Measurements from ENCODE around the gene ZPBP2. TPM values are rescaled to one million over a fixed set of nuclear protein-coding genes. Genes with fewer than 3 reads are reported as not detected.

Gene ZPBP2
- total RNA-seq, 1 experiment from 2014 or later = not detected

DNA sequence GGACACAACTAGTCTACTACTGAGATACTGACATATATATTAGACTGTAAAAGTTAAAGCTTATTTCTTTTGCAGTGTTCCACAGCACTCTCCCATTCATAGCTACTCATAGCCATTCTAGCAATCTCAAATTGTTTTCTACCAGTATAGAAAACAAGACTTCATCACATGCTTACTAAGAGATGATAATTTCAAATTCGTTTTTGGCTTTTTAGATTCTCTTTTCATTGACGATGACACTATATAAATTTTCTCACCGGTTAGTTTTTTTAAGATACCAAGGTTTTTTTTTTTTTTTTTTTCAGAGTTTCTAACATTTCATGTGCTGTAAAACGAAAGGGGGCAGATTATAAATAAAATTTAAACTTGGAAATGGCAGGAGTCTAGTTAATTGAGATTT lies 21.8 kb upstream of the ZPBP2 start:
- ATAC-seq = no peak
- H3K27ac ChIP-seq (ENCODE audit: low read depth, low read length) = no peak overlapping the region
- peaks cover 36% of the 10 kb centered on the region for H3K27me3 ChIP-seq (ENCODE audit: insufficient read depth, low read length)
- H3K4me2 ChIP-seq (ENCODE audit: low read length) = no peak overlapping the region
- no peaks in the 10 kb centered on the region for H3K79me2 ChIP-seq (ENCODE audit: insufficient read depth, low read length)
- TF ChIP-seq, protein P1, sequence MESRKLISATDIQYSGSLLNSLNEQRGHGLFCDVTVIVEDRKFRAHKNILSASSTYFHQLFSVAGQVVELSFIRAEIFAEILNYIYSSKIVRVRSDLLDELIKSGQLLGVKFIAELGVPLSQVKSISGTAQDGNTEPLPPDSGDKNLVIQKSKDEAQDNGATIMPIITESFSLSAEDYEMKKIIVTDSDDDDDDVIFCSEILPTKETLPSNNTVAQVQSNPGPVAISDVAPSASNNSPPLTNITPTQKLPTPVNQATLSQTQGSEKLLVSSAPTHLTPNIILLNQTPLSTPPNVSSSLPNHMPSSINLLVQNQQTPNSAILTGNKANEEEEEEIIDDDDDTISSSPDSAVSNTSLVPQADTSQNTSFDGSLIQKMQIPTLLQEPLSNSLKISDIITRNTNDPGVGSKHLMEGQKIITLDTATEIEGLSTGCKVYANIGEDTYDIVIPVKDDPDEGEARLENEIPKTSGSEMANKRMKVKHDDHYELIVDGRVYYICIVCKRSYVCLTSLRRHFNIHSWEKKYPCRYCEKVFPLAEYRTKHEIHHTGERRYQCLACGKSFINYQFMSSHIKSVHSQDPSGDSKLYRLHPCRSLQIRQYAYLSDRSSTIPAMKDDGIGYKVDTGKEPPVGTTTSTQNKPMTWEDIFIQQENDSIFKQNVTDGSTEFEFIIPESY (IDR thresholded peaks at IDR 0.05; ENCODE audit: extremely low read depth, insufficient replicate concordance, low read length) = no peak
- TF ChIP-seq EZH2phosphoT487 (IDR thresholded peaks at IDR 0.05; ENCODE audit: borderline replicate concordance) (no peak), EZH2 (IDR thresholded peaks at IDR 0.05) (no peak), FOSL1 (IDR thresholded peaks at IDR 0.05; ENCODE audit: low read depth) (no peak), POLR2A (IDR thresholded peaks at IDR 0.05; ENCODE audit: borderline replicate concordance, extremely low read depth, insufficient read depth, insufficient read length) (no peak), TCF7L2 (IDR thresholded peaks at IDR 0.05; ENCODE audit: borderline replicate concordance, extremely low read depth, insufficient read depth, insufficient read length) (no peak), SIN3A (IDR thresholded peaks at IDR 0.05; ENCODE audit: low read depth) (no peak)
- TF ChIP-seq, protein P2, sequence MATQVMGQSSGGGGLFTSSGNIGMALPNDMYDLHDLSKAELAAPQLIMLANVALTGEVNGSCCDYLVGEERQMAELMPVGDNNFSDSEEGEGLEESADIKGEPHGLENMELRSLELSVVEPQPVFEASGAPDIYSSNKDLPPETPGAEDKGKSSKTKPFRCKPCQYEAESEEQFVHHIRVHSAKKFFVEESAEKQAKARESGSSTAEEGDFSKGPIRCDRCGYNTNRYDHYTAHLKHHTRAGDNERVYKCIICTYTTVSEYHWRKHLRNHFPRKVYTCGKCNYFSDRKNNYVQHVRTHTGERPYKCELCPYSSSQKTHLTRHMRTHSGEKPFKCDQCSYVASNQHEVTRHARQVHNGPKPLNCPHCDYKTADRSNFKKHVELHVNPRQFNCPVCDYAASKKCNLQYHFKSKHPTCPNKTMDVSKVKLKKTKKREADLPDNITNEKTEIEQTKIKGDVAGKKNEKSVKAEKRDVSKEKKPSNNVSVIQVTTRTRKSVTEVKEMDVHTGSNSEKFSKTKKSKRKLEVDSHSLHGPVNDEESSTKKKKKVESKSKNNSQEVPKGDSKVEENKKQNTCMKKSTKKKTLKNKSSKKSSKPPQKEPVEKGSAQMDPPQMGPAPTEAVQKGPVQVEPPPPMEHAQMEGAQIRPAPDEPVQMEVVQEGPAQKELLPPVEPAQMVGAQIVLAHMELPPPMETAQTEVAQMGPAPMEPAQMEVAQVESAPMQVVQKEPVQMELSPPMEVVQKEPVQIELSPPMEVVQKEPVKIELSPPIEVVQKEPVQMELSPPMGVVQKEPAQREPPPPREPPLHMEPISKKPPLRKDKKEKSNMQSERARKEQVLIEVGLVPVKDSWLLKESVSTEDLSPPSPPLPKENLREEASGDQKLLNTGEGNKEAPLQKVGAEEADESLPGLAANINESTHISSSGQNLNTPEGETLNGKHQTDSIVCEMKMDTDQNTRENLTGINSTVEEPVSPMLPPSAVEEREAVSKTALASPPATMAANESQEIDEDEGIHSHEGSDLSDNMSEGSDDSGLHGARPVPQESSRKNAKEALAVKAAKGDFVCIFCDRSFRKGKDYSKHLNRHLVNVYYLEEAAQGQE (IDR thresholded peaks at IDR 0.05; ENCODE audit: low read depth) = no peak
- TF ChIP-seq, protein P3, sequence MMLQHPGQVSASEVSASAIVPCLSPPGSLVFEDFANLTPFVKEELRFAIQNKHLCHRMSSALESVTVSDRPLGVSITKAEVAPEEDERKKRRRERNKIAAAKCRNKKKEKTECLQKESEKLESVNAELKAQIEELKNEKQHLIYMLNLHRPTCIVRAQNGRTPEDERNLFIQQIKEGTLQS (IDR thresholded peaks at IDR 0.05) = no peak
- H4K20me1 ChIP-seq (ENCODE audit: insufficient read depth) = no peaks in the 10 kb centered on the region
- DNase-seq (ENCODE audit: low read depth, low spot score) = no peak
- CTCF ChIA-PET = interaction anchor here (1.0 kb wide), 1 partner anchor 225 kb away, joined by 4 read pairs; no protein-coding TSS in a partner anchor
- no peaks in the 10 kb centered on the region for H3K36me3 ChIP-seq (ENCODE audit: control insufficient read depth in 1 of 2, insufficient read depth in 2 of 2, low read length in 2 of 2)
- H3K4me3 ChIP-seq (replicated peaks in 1 of 2; ENCODE audit: low read depth in 1 of 2, low read length in 2 of 2) = no peak overlapping the region
- H3K9ac ChIP-seq (ENCODE audit: low read length) = no peak overlapping the region
- BruUV-seq (replicated peaks) = no TSS peak
- H3K9me2 ChIP-seq (ENCODE audit: insufficient read depth) = no peaks in the 10 kb centered on the region
- intact Hi-C loops (cut with micrococcal nuclease) = no loop called here
- no peak overlapping the region for H2AFZ ChIP-seq (ENCODE audit: low read depth, low read length, poor library complexity, severe bottlenecking)
- H3K4me1 ChIP-seq (ENCODE audit: control insufficient read depth in 1 of 2, insufficient read depth in 2 of 2, low read length in 2 of 2) = no peaks in the 10 kb centered on the region
- H3K9me3 ChIP-seq (ENCODE audit: control insufficient read depth in 1 of 2, insufficient read depth in 1 of 2, low read depth in 1 of 2, low read length in 2 of 2) = no peaks in the 10 kb centered on the region
- RAD21 ChIA-PET (ENCODE audit: low non-redundant PET in 1 of 2, low total read pairs in 2 of 2, uncharacterized antibody in 2 of 2, unreplicated experiment in 2 of 2) = no interaction called here
- POLR2A ChIA-PET = no interaction called here

All from HCT116 (cell line).